NCI-H510A (cell line): Measurements from ENCODE around the gene CD209.
"Not testable (repeated sequence)": the region's sequence is repeated elsewhere in the genome, so short reads cannot be mapped to it uniquely, and the experiment has no call there.

Experiments used
- DNase-seq: peaks from one replicate; lab custom pipeline; 2025; lab: John Stamatoyannopoulos, UW

The CD209 gene, protein sequence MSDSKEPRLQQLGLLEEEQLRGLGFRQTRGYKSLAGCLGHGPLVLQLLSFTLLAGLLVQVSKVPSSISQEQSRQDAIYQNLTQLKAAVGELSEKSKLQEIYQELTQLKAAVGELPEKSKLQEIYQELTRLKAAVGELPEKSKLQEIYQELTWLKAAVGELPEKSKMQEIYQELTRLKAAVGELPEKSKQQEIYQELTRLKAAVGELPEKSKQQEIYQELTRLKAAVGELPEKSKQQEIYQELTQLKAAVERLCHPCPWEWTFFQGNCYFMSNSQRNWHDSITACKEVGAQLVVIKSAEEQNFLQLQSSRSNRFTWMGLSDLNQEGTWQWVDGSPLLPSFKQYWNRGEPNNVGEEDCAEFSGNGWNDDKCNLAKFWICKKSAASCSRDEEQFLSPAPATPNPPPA

GRCh38 chr19:7746903-7747884 is at the start of gene CD209:
Gene CD209, minus strand, starts transcription at chr19:7747534. Its CDS starts 23 bp downstream, at chr19:7747511.
- no peak for DNase-seq

GRCh38 chr19:7795555-7796161 is 48.3 kb upstream of the CD209 start:
- DNase-seq = no peak

GRCh38 chr19:7793493-7793892 is 46.2 kb upstream of the CD209 start:
- DNase-seq = no peak

- DNase-seq = not testable (repeated sequence)
Measured at GRCh38 chr19:7792701-7793100, 45.4 kb upstream of the CD209 start.

GRCh38 chr19:7792281-7792680 is 44.9 kb upstream of the CD209 start:
- no peak for DNase-seq

DNA sequence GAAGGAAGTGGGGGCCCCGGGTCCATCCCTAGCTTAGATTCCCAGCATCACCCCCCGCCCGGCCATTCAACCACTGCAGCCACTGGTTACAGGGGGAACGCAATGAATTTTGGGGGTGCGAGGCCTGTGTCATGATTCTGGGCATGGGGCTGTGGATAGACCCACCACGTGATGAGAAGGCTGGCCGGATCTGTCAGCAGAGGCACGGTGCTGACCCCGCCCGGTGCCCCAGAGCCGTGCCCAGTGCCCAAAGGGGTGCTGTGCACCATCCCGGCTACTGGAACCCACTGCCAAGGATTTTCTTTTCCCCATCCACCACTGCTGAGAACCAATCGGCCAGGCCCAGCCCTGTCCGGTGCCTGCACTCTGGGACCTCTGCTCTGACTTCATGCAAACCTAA is 43.1 kb upstream of the CD209 start:
- no peak for DNase-seq

- no peak for DNase-seq
Measured at GRCh38 chr19:7789447-7789846, 42.1 kb upstream of the CD209 start.

DNA sequence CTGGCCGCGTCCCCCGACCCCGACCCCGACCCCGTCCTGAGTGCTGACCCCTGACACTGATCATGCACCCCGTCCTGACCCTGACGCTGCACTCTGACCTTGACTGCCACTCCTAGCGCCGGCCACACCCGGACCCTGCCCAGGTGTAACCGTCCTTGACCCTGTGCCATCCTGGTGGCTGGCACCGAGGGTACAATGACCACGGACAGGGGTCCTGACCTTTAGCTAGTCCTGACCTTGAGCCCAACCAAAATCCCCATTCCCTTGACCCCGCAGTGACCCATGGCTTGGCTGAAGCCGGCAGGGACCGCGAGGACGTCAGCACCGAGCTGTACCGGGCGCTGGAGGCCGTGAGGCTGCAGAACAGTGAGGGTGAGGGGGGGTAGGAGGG is 41.6 kb upstream of the CD209 start:
- DNase-seq = no peak

DNA sequence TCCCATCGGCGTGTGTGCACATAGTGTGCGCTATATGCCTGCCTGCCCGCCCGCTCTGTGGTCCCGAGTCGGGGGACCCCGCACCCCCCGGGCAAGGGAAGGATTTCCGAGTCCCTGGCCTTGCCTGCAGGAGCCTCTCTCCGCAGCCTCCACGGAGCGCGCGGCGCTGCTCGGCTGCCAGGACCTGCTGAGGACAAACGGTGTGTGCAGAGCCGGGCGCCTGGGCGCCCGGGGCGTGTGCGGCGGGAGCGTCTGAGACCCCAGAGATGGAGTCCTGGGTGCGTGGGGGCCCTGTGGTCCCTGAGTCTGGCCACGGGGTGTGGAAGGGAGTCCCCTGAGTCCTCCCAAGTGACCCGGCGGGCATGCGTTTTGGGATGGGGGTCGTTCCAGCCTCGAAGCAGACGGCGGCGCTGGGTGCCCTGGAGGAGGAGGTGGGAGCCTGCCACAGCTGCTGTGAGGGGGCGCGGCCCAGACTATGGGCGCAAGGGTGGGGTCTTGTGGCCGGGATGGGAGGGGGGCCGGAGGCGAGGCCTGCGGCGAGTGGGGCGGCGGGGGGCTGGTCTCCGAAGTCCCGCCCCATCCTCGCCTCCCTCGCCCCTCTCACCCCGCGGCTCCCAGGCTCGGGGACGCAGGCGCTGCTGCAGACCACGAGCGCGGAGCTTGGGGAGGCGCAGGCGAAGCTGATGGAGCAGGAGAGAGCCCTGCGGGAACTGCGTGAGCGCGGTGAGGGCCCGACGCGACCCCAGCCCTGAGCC is 41.0 kb upstream of the CD209 start:
- DNase-seq = no peak

- no peak for DNase-seq
Measured at GRCh38 chr19:7787602-7788177, 40.4 kb upstream of the CD209 start.

DNA sequence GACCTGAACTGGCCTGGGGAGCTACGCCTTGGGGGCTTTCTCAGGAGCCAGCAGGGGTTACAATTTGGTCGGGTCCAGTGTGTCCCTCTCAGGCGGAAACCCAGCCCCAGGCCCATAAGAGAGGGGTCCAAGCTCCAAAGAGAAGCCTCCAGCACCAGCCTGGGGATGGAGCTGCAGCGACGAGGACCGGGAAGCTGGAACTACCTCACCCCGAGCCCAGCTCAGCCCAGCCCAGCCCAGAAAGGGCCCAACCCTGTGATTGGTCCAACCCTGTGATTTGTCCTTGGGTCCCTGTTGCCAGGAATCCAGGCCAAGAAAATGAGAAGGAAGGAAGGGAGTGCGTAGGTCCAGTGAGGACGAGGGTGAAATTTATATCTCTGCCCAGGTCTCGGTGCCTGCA is 39.8 kb upstream of the CD209 start:
- no peak for DNase-seq

DNA sequence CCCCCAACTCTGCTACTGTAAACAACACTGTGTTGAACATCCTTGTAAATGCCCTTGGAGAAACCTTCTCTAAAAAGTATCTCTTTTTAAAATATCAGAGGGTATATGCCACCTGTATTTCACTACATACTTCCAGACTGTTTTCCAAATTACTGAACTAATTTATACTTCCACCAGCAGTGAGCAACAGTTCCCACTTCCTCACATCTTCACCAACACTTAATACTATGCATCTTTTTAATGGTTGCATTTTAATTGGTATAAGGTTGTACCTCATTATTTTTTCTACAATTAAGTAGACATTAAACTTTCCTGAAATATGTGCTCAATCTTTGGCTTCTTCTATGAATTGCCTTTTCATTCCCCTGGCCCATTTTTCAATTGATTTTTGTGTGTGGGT is 37.5 kb upstream of the CD209 start:
- DNase-seq = no peak

DNA sequence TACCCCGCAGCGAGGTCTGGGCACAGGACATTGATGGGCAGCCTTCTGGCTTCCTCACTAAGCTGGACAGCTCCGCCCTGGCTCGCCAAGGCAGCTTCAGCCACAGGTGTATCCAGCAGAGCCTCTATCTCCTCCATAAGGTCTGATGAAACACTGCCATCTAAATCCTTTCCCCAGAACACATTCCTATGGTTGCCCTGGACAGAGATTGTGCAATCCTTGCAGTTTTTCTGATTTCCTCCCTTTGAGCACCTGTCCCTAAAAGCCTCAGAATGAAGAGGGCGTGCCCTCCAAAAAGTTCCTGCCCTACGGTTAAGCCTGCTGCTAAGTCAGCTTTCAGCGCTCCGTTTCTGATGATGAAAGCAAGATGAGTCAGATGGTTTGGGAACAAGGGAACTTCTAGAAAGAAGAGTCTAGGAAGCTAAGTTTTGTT is 36.7 kb upstream of the CD209 start:
- DNase-seq = no peak

DNA sequence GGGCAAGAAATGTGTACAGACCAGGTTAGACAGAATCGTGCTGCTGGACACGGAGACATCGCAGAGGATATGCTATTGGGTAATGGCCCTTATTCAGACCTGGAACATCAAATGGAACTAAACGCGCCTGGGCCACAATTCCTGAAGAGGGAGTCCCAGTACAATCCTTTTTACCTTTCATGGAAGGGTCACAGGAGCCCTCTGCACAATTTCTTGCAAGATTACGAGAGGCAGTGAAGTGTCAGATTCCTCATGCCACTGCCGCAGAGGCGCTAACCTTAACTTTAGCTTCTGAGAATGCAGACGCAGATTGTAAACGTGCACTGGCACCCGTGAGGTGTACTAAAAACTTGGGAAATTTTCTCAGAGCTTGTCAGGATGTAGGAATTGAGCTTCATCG is 33.8 kb upstream of the CD209 start:
- DNase-seq = no peak

DNA sequence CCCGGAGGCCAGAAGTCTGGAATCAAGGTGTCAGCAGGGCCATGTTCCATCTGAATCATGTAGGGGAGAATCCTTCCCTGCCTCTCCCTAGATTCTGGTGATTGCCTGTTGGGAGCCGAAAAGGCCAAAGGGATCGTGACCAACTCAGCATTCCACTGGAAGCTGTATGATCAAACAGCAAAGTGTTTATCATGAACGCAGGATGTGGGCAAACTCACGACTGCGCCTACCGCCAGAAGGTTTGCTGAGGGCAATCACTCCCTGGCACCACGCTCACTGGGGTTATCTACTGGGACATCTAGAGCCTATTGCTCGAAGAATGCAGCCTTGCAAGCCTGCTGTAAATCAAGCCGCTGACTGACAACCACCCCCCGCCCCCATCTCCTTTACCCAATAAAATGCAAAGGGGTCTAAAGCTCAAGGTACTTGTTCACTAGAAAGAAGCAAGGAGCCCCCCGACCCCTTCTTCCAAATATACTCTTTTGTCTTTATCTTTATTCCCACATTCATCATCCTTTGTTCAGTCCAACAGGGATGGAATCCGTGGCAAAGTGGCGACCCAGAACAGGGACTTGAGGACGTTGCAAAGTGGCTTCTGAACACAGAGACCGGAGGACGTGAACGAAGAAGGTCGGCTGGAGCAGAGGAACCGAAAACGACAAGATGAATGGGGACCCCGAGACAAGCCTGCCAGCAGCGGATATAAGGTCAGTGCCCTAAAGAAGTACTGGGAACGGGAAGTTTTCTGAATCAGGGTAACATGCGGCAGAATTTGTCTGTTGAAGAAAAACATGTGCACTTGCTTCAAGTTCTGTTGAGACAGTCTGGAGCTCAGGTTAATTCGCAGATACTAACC is 32.5 kb upstream of the CD209 start:
- DNase-seq = no peak

DNA sequence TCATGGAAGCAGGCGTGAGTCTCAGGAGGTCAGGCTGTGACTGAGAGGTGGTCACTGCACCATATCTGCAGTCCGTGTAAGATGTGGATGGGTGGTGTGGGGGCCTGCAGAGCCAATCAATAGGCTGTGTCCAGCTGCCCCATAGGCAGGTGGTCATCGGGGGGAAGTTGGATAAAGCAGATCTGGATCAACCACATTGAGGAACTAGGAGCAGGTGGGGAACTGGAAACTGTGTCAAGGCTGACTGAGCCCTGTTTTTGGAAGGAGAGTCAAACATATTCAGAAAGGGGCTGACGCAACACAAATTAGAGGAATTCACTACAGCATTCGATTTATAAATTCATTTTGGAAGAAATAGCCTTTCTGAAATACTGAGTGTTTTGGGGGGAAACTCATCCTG is 30.7 kb upstream of the CD209 start:
- DNase-seq = no peak

GRCh38 chr19:7775761-7776160 is 28.4 kb upstream of the CD209 start:
- no peak for DNase-seq

DNA sequence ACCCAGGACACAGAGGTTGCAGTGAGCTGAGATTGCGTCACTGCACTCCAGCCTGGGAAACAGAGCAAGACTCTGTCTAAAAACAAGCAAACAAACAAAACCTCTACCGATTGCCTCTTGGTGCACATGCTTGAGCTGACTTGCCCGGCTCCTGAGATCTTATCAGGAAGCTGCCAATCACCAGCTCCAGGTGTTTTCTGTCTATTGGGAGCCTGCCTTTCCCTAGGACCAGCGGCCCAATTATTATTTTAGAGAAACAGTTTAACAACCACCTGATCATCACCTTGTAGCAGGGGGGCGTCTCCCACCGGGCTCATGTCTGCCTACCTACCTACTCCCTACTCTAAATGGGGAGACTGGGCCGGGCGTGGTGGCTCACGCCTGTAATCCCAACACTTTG is 26.5 kb upstream of the CD209 start:
- DNase-seq = no peak

DNA sequence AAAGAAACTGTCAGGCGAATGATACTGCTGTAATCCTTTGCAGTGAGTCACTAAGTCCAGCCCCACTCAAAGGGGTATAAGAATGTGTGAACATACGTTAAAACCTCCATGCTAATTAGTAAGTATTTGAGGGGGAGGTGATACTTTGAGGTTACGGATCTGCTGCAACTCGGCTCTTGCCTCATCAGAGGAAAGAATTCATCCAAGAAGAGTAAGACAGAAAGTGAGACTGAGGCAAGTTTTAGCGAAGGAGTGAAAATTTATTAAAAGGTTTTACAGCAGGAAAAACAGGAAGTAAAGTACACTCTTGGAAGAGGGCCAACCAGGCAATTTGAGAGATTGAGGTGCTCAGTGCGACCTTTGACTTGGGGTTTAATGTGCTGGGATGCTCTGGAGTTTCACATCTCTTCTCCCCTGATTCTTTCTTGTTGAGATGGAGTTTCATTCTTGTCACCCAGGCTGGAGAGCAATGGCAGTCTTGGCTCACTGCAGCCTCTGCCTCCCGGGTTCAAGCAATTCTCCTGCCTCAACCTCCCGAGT is 25.5 kb upstream of the CD209 start:
- DNase-seq = no peak

GRCh38 chr19:7771072-7771471 is 23.7 kb upstream of the CD209 start:
- no peak for DNase-seq
